DND-41 (cell line): ENCODE results near the gene MTOR.

Experiments used
- ATAC-seq: fragments of 200-7000 bp; cut with Tn5 transposase; 3 replicates; pipeline ENCODE4 v1.9.1; 2021; ENCODE audit warnings: low read depth; ENCODE audit not compliant: insufficient read depth
- DNase-seq: peaks from one replicate; pipeline ENCODE4 v3.0.0-alpha.2; 2020
- H2AFZ ChIP-seq: 2 replicates; pipeline ENCODE4 v1.6.0; 2012; ENCODE audit warnings: low read depth, low read length
- H3K27ac ChIP-seq: 2 replicates; pipeline ENCODE4 v1.5.1; 2012; ENCODE audit warnings: low read length, inconsistent platforms
- H3K27me3 ChIP-seq: fragments of 200-600 bp; sonication (generic); 2 replicates; pipeline ENCODE4 v1.6.0; 2012; ENCODE audit warnings: low read length, mild to moderate bottlenecking, inconsistent platforms; ENCODE audit not compliant: insufficient read depth, poor library complexity
- H3K36me3 ChIP-seq: 2 replicates; pipeline ENCODE4 v1.5.1; 2012; ENCODE audit warnings: low read length, inconsistent platforms; ENCODE audit not compliant: insufficient read depth
- H3K4me1 ChIP-seq: 2 replicates; pipeline ENCODE4 v1.5.1; 2012; ENCODE audit warnings: mild to moderate bottlenecking, low read length; ENCODE audit not compliant: insufficient read depth
- H3K4me2 ChIP-seq: 2 replicates; pipeline ENCODE4 v1.6.0; 2012; ENCODE audit warnings: mild to moderate bottlenecking, moderate library complexity, low read length, inconsistent platforms; ENCODE audit not compliant: insufficient read depth
- H3K4me3 ChIP-seq, 2 experiments: fragments of 200-600 bp in 1 of 2; shearing (Covaris generic) in 1 of 2; 2 replicates each; pipeline ENCODE4 v1.5.1; 2012 to 2016; ENCODE audit warnings: inconsistent platforms in 2 of 2, low read length in 2 of 2, mild to moderate bottlenecking in 2 of 2, low read depth in 1 of 2, moderate library complexity in 1 of 2
- H3K79me2 ChIP-seq: 2 replicates; pipeline ENCODE4 v1.6.0; 2012; ENCODE audit warnings: low read length, inconsistent platforms; ENCODE audit not compliant: insufficient read depth
- H3K9ac ChIP-seq: 2 replicates; pipeline ENCODE4 v1.6.0; 2012; ENCODE audit warnings: low read depth, mild to moderate bottlenecking, inconsistent platforms, low read length, moderate library complexity
- H3K9me3 ChIP-seq: 2 replicates; pipeline ENCODE4 v1.5.1; 2012; ENCODE audit warnings: low read length, moderate library complexity, mild to moderate bottlenecking, inconsistent platforms; ENCODE audit not compliant: insufficient read depth, severe bottlenecking
- H4K20me1 ChIP-seq: 2 replicates; pipeline ENCODE4 v1.6.0; 2012; ENCODE audit warnings: low read length; ENCODE audit not compliant: insufficient read depth
- CTCF ChIP-seq: IDR thresholded peaks from 2 replicates; pipeline ENCODE4 v1.5.1; 2012; ENCODE audit warnings: borderline replicate concordance, low read length, moderate library complexity, mild to moderate bottlenecking; ENCODE audit not compliant: poor library complexity, severe bottlenecking; ENCODE audit errors: extremely low read depth
- EZH2 ChIP-seq: IDR thresholded peaks from 3 replicates; pipeline ENCODE4 v1.6.1; 2012; ENCODE audit warnings: borderline replicate concordance, low read depth, mild to moderate bottlenecking, moderate library complexity, low read length, inconsistent platforms; ENCODE audit not compliant: severe bottlenecking

MTOR gene

GRCh38 chr1:11211461-11211860, 50.9 kb downstream of the MTOR start:
- H3K4me2 ChIP-seq, result no peak overlapping the region
- no peak overlapping the region for H3K27ac ChIP-seq

DNA sequence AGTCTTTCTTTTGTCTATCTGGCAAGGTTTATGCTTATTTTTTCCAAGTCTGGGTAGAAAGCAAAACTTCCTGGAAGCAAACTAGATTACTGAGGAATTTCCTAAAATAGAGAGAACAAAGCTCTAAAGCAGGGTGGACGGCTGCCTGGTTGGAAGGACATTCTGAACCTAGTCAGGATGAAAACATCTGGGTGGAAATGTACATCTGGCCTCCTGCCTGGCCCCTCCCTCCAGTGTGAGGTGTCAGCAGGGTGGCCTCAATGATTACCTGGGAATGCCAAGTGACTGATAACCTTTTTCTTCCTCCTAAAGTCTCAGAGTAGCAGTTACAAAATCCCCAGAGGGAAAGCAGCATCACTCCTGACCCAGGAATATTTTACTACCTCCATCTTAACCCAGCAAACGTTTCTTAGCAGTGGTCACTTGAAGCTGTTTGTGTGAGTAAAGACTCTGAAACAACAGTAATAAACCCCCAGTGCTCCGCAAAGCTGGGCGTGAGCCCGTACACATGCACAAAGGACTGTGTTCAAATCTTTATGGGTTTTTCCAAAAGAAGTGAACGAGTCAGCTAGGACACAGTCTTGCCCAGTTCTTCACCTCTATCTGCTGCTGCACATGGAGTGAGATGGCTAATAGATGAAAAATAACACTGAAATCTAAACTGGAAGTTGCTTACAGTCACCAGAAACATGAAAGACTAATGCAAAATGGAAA, 54.3 kb downstream of the MTOR start:
- TF ChIP-seq CTCF (no peak), EZH2 (no peak)
- Histone ChIP-seq H3K4me2 (no peak overlapping the region), H4K20me1 (no peaks in the 10 kb centered on the region), H3K27ac (no peak overlapping the region), H3K9me3 (no peaks in the 10 kb centered on the region), H3K79me2 (no peaks in the 10 kb centered on the region), H3K36me3 (peaks cover 96% of the 10 kb centered on the region), H3K4me3 (no peak overlapping the region), H2AFZ (no peak overlapping the region), H3K4me1 (no peaks in the 10 kb centered on the region), H3K9ac (no peak overlapping the region), H3K27me3 (no peaks in the 10 kb centered on the region)
- no peak for ATAC-seq
- DNase-seq, result no peak

More at GRCh38 chr1:11211461-11211860, 50.9 kb downstream of the MTOR start:
- Histone ChIP-seq H4K20me1 (no peaks in the 10 kb centered on the region), H3K9me3 (no peaks in the 10 kb centered on the region), H3K27me3 (no peaks in the 10 kb centered on the region), H3K79me2 (no peaks in the 10 kb centered on the region), H3K36me3 (peaks cover 95% of the 10 kb centered on the region), H2AFZ (no peak overlapping the region), H3K9ac (no peak overlapping the region), H3K4me3 (no peak overlapping the region), H3K4me1 (no peaks in the 10 kb centered on the region)
- TF ChIP-seq CTCF (no peak), EZH2 (no peak)
- ATAC-seq, result no peak
- DNase-seq, result no peak

GRCh38 chr1:11204396-11205190, 57.8 kb downstream of the MTOR start:
- no peaks in the 10 kb centered on the region for H3K79me2 ChIP-seq
- ATAC-seq, result no peak
- no peak overlapping the region for H3K4me3 ChIP-seq
- H3K9ac ChIP-seq, result no peak overlapping the region
- no peaks in the 10 kb centered on the region for H4K20me1 ChIP-seq
- H3K36me3 ChIP-seq, result peaks cover 89% of the 10 kb centered on the region
- TF ChIP-seq CTCF (no peak), EZH2 (no peak)
- H3K27me3 ChIP-seq, result no peaks in the 10 kb centered on the region
- H3K4me2 ChIP-seq, result no peak overlapping the region
- H3K4me1 ChIP-seq, result no peaks in the 10 kb centered on the region
- no peak overlapping the region for H2AFZ ChIP-seq
- no peak for DNase-seq
- H3K27ac ChIP-seq, result no peak overlapping the region
- no peaks in the 10 kb centered on the region for H3K9me3 ChIP-seq
